DND-41 (cell line): ENCODE measurements around the gene ERCC1.

ENCODE experiments used
- ATAC-seq: fragments of 200-7000 bp; cut with Tn5 transposase; 3 replicates; pipeline ENCODE4 v1.9.1; 2021; ENCODE audit warnings: low read depth; ENCODE audit not compliant: insufficient read depth
- DNase-seq: peaks from one replicate; pipeline ENCODE4 v3.0.0-alpha.2; 2020
- H2AFZ ChIP-seq: 2 replicates; pipeline ENCODE4 v1.6.0; 2012; ENCODE audit warnings: low read depth, low read length
- H3K27ac ChIP-seq: 2 replicates; pipeline ENCODE4 v1.5.1; 2012; ENCODE audit warnings: low read length, inconsistent platforms
- H3K27me3 ChIP-seq: fragments of 200-600 bp; sonication (generic); 2 replicates; pipeline ENCODE4 v1.6.0; 2012; ENCODE audit warnings: low read length, mild to moderate bottlenecking, inconsistent platforms; ENCODE audit not compliant: insufficient read depth, poor library complexity
- H3K36me3 ChIP-seq: 2 replicates; pipeline ENCODE4 v1.5.1; 2012; ENCODE audit warnings: low read length, inconsistent platforms; ENCODE audit not compliant: insufficient read depth
- H3K4me1 ChIP-seq: 2 replicates; pipeline ENCODE4 v1.5.1; 2012; ENCODE audit warnings: mild to moderate bottlenecking, low read length; ENCODE audit not compliant: insufficient read depth
- H3K4me2 ChIP-seq: 2 replicates; pipeline ENCODE4 v1.6.0; 2012; ENCODE audit warnings: mild to moderate bottlenecking, moderate library complexity, low read length, inconsistent platforms; ENCODE audit not compliant: insufficient read depth
- H3K4me3 ChIP-seq, 2 experiments: fragments of 200-600 bp in 1 of 2; shearing (Covaris generic) in 1 of 2; 2 replicates each; pipeline ENCODE4 v1.5.1; 2012 to 2016; ENCODE audit warnings: inconsistent platforms in 2 of 2, low read length in 2 of 2, mild to moderate bottlenecking in 2 of 2, low read depth in 1 of 2, moderate library complexity in 1 of 2
- H3K79me2 ChIP-seq: 2 replicates; pipeline ENCODE4 v1.6.0; 2012; ENCODE audit warnings: low read length, inconsistent platforms; ENCODE audit not compliant: insufficient read depth
- H3K9ac ChIP-seq: 2 replicates; pipeline ENCODE4 v1.6.0; 2012; ENCODE audit warnings: low read depth, mild to moderate bottlenecking, inconsistent platforms, low read length, moderate library complexity
- H3K9me3 ChIP-seq: 2 replicates; pipeline ENCODE4 v1.5.1; 2012; ENCODE audit warnings: low read length, moderate library complexity, mild to moderate bottlenecking, inconsistent platforms; ENCODE audit not compliant: insufficient read depth, severe bottlenecking
- H4K20me1 ChIP-seq: 2 replicates; pipeline ENCODE4 v1.6.0; 2012; ENCODE audit warnings: low read length; ENCODE audit not compliant: insufficient read depth
- CTCF ChIP-seq: IDR thresholded peaks from 2 replicates; pipeline ENCODE4 v1.5.1; 2012; ENCODE audit warnings: borderline replicate concordance, low read length, moderate library complexity, mild to moderate bottlenecking; ENCODE audit not compliant: poor library complexity, severe bottlenecking; ENCODE audit errors: extremely low read depth
- EZH2 ChIP-seq: IDR thresholded peaks from 3 replicates; pipeline ENCODE4 v1.6.1; 2012; ENCODE audit warnings: borderline replicate concordance, low read depth, mild to moderate bottlenecking, moderate library complexity, low read length, inconsistent platforms; ENCODE audit not compliant: severe bottlenecking

Gene ERCC1

DNA sequence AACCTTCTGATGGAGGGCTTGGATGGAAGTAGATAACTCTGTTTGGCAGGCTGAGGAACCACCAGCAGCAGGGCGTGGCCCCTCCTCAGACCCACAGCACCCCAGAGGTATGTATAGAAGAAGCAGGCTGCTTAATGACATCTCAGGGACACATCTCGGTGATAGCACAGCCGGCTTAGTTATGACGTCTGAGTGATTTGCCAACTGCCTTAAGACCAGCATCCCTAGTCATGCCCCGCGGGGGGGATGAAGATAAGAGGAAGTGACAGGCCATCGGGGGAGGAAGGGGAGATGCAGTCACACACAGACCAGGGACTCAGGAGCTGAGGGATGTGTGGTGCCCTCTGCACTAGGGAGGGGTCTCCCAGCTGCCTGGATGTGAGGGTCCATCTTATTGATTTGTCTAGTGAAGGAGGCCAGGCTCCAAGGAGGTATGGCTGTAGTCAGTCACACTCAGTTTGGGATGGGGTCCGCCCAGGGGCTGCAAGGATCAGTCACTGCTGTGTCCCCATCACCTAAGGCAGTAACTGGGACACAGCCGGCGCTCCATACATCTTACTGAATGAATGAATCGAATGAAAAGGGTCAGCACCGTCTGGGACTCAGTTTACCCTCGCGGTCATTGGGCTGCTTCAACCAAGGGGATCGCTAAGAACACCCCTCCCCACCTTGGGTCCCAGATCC lies 19.2 kb upstream of the ERCC1 start:
- Histone ChIP-seq H3K27me3 (peaks cover 4% of the 10 kb centered on the region), H3K9ac (no peak overlapping the region), H3K79me2 (no peaks in the 10 kb centered on the region), H4K20me1 (no peaks in the 10 kb centered on the region), H3K36me3 (no peaks in the 10 kb centered on the region), H3K27ac (no peak overlapping the region), H3K9me3 (no peaks in the 10 kb centered on the region), H3K4me1 (peaks cover 23% of the 10 kb centered on the region), H3K4me3 (no peak overlapping the region), H3K4me2 (0 out of 2 replicates have a peak overlapping the region, but pooled peaks have one; percentile 16), H2AFZ (no peak overlapping the region)
- DNase-seq = no peak
- TF ChIP-seq EZH2 = no peak
- no peak for TF ChIP-seq CTCF
- ATAC-seq = no peak

GRCh38 chr19:45442408-45442777 lies 18.7 kb upstream of the ERCC1 start:
- ATAC-seq (no peak), DNase-seq (no peak)
- no peak overlapping the region for H3K27ac ChIP-seq
- peaks cover 23% of the 10 kb centered on the region for H3K4me1 ChIP-seq
- no peaks in the 10 kb centered on the region for H3K9me3 ChIP-seq
- H2AFZ ChIP-seq = no peak overlapping the region
- no peaks in the 10 kb centered on the region for H4K20me1 ChIP-seq
- H3K9ac ChIP-seq = no peak overlapping the region
- no peak overlapping the region for H3K4me2 ChIP-seq
- TF ChIP-seq EZH2 (no peak), CTCF (no peak)
- no peaks in the 10 kb centered on the region for H3K79me2 ChIP-seq
- H3K27me3 ChIP-seq = peaks cover 4% of the 10 kb centered on the region
- H3K36me3 ChIP-seq = no peaks in the 10 kb centered on the region
- no peak overlapping the region for H3K4me3 ChIP-seq

- Histone ChIP-seq H3K4me1 (peaks cover 23% of the 10 kb centered on the region), H3K9ac (no peak overlapping the region), H3K4me3 (no peak overlapping the region), H3K27ac (no peak overlapping the region), H3K4me2 (no peak overlapping the region), H2AFZ (no peak overlapping the region), H3K27me3 (peaks cover 4% of the 10 kb centered on the region), H3K79me2 (no peaks in the 10 kb centered on the region), H4K20me1 (no peaks in the 10 kb centered on the region), H3K36me3 (no peaks in the 10 kb centered on the region), H3K9me3 (no peaks in the 10 kb centered on the region)
- TF ChIP-seq EZH2 (no peak), CTCF (no peak)
- ATAC-seq (no peak), DNase-seq (no peak)
Measured at GRCh38 chr19:45440873-45441654, 17.3 kb upstream of the ERCC1 start.
